K562 (cell line): ENCODE results near the gene PPT2. TPM values are rescaled to one million over a fixed set of nuclear protein-coding genes. Genes with fewer than 3 reads are reported as not detected.

Experiments used
- ATAC-seq: fragments of 200-7000 bp; cut with Tn5 transposase; 3 replicates; pipeline ENCODE4 v1.9.1; 2020; ENCODE audit warnings: moderate library complexity
- BruUV-seq: library from RNA; stranded (reverse); fragments of 400-500 nt; replicated peaks from 2 replicates; lab custom pipeline; 2021; lab: Mats Ljungman, UMichigan
- CTCF ChIA-PET: fragments of 300-600 bp; formaldehyde crosslinking; extraction: SDS; loops from one replicate; lab custom pipeline; 2021; ENCODE audit warnings: low intra/inter-chr PET ratio; lab: Yijun Ruan, JAX
- POLR2A ChIA-PET: fragments of 300-600, 350-650 bp; sonication (Branson Sonifier 250); formaldehyde crosslinking; extraction: SDS; loops from one replicate; lab custom pipeline; 2021; ENCODE audit warnings: antibody characterized with exemption, inconsistent platforms; lab: Yijun Ruan, JAX
- DNase-seq, 4 experiments: peaks; one replicate each; pipeline versions ENCODE4 v3.0.0 to v3.0.0-alpha.2; 2011 to 2018; ENCODE audit warnings: low spot score in 3 of 4, mixed read lengths in 3 of 4; ENCODE audit errors: extremely low read depth in 1 of 4
- FAIRE-seq: peaks from 2 replicates; lab custom pipeline; 2011; peaks lifted over from hg19 to GRCh38; lab: Jason Lieb, UNC
- H2AFZ ChIP-seq: 2 replicates; pipeline ENCODE4 v1.6.0; 2011; ENCODE audit warnings: low read depth, low read length, control low read depth, inconsistent platforms
- H3K27ac ChIP-seq: fragments of 200-600 bp; 3 replicates; pipeline ENCODE4 v1.8.0; 2011; ENCODE audit warnings: low read depth, mild to moderate bottlenecking, control low read depth, inconsistent platforms, low read length, moderate library complexity, mixed read lengths; ENCODE audit errors: extremely low read depth
- H3K27me3 ChIP-seq, 2 experiments: fragments of 300-600 bp in 1 of 2; 2 replicates in 1 of 2; 3 replicates in 1 of 2; pipeline versions ENCODE4 v1.6.0 to v1.8.0; 2011; ENCODE audit warnings: inconsistent platforms in 2 of 2, low read length in 2 of 2, mild to moderate bottlenecking in 1 of 2, mixed read lengths in 1 of 2, moderate library complexity in 1 of 2; ENCODE audit not compliant: control insufficient read depth in 2 of 2, insufficient read depth in 2 of 2
- H3K36me3 ChIP-seq: fragments of 300-600 bp; 3 replicates; pipeline ENCODE4 v1.8.0; 2011; ENCODE audit warnings: mild to moderate bottlenecking, low read length, inconsistent platforms; ENCODE audit not compliant: control insufficient read depth, insufficient read depth
- H3K4me1 ChIP-seq, 2 experiments: fragments of 200-600 bp in 1 of 2; replicated peaks in 1 of 2; 2 replicates in 1 of 2; 3 replicates in 1 of 2; pipeline versions ENCODE4 v1.5.1 to v1.8.0; 2011; ENCODE audit warnings: inconsistent platforms in 2 of 2, low read length in 2 of 2, mild to moderate bottlenecking in 1 of 2, mixed read lengths in 1 of 2, moderate library complexity in 1 of 2; ENCODE audit not compliant: control insufficient read depth in 2 of 2, insufficient read depth in 2 of 2
- H3K4me2 ChIP-seq: 2 replicates; pipeline ENCODE4 v1.6.1; 2011; ENCODE audit warnings: low read length, control low read depth, inconsistent platforms, mixed read lengths; ENCODE audit not compliant: insufficient read depth
- H3K4me3 ChIP-seq: fragments of 200-600 bp; sonication (generic), shearing (Covaris generic); 2 replicates; pipeline ENCODE4 v1.5.1; 2016; ENCODE audit warnings: control low read depth, inconsistent platforms
- H3K79me2 ChIP-seq: fragments of 200-600 bp; 3 replicates; pipeline ENCODE4 v1.8.0; 2011; ENCODE audit warnings: low read length, inconsistent platforms; ENCODE audit not compliant: control insufficient read depth, insufficient read depth
- H3K9ac ChIP-seq, 2 experiments: 2 replicates each; pipeline versions ENCODE4 v1.6.0 to v1.6.1; 2011; ENCODE audit warnings: low read depth in 2 of 2, low read length in 2 of 2, control low read depth in 1 of 2, inconsistent platforms in 1 of 2, mild to moderate bottlenecking in 1 of 2, mixed read lengths in 1 of 2; ENCODE audit not compliant: insufficient read depth in 1 of 2
- H3K9me1 ChIP-seq: one replicate; pipeline ENCODE4 v1.6.0; 2011; ENCODE audit warnings: inconsistent platforms, mild to moderate bottlenecking, low read length, moderate library complexity; ENCODE audit not compliant: control insufficient read depth, insufficient read depth
- H3K9me3 ChIP-seq: replicated peaks from 2 replicates; pipeline ENCODE4 v1.5.1; 2011; ENCODE audit warnings: low read depth, low read length, inconsistent platforms; ENCODE audit not compliant: control insufficient read depth, insufficient read depth
- H4K20me1 ChIP-seq: replicated peaks from 2 replicates; pipeline ENCODE4 v1.6.1; 2011; ENCODE audit warnings: low read length, inconsistent platforms, mixed read lengths; ENCODE audit not compliant: control insufficient read depth, insufficient read depth
- ARID1B ChIP-seq: fragments of 450-650 bp; IDR thresholded peaks from 2 replicates; pipeline ENCODE4 v1.6.1; 2016; ENCODE audit warnings: antibody characterized with exemption, mild to moderate bottlenecking, inconsistent platforms
- HCFC1 ChIP-seq: IDR thresholded peaks from 2 replicates; pipeline ENCODE4 v1.6.1; 2012; ENCODE audit warnings: low read depth, low read length, improper control_type of control experiment
- HNRNPLL ChIP-seq: fragments of 200-400 bp; formaldehyde crosslinking; IDR thresholded peaks from 2 replicates; pipeline ENCODE4 v1.6.1; 2017; ENCODE audit warnings: low read length, low read depth, mild to moderate bottlenecking; ENCODE audit not compliant: poor library complexity, severe bottlenecking
- KHSRP ChIP-seq: fragments of 450-650 bp; IDR thresholded peaks from 2 replicates; pipeline ENCODE4 v1.6.1; 2017
- PHF20 ChIP-seq: fragments of 450-650 bp; IDR thresholded peaks from 2 replicates; pipeline ENCODE4 v1.6.1; 2018; ENCODE audit not compliant: partially characterized antibody
- SUPT5H ChIP-seq: fragments of 450-650 bp; IDR thresholded peaks from 2 replicates; pipeline ENCODE4 v1.6.1; 2016
- TCFL5 ChIP-seq: fragments of 250-450 bp; sonication (Bioruptor Pico); conservative IDR thresholded peaks from 2 replicates; pipeline ENCODE4 v1.6.1; 2021; ENCODE audit warnings: mild to moderate bottlenecking, moderate library complexity, matching md5 sums
- TRIM24 ChIP-seq, 2 experiments: fragments of 450-650 bp; IDR thresholded peaks; 2 replicates each; pipeline ENCODE4 v1.6.1; 2016
- TRIM28 ChIP-seq: fragments of 450-650 bp; IDR thresholded peaks from 2 replicates; pipeline ENCODE4 v1.6.1; 2017
- ZBTB2 ChIP-seq: fragments of 450-650 bp; IDR thresholded peaks from 2 replicates; pipeline ENCODE4 v1.6.1; 2016; ENCODE audit warnings: antibody characterized with exemption
- ZBTB9 ChIP-seq: fragments of 450-650 bp; formaldehyde crosslinking; IDR thresholded peaks from 2 replicates; pipeline ENCODE4 v1.4.0; 2020; ENCODE audit warnings: mild to moderate bottlenecking, moderate library complexity
- ZFX ChIP-seq: sonication (generic); formaldehyde crosslinking; IDR thresholded peaks from 2 replicates; pipeline ENCODE4 v1.8.0; 2022; ENCODE audit warnings: mild to moderate bottlenecking, missing genetic modification reagents, moderate library complexity
- ZNF311 ChIP-seq: fragments of 250-450 bp; sonication (Bioruptor Pico); IDR thresholded peaks from 2 replicates; pipeline ENCODE4 v1.4.0; 2020; ENCODE audit warnings: mild to moderate bottlenecking, moderate library complexity
- ZNF644 ChIP-seq: fragments of 200-800 bp; sonication (Bioruptor generic); IDR thresholded peaks from 2 replicates; pipeline ENCODE4 v1.6.1; 2016; ENCODE audit warnings: low read depth, missing genetic modification characterization, missing compliant biosample characterization
- ZNF780A ChIP-seq: fragments of 250-450 bp; sonication (Bioruptor Pico); IDR thresholded peaks from 2 replicates; pipeline ENCODE4 v1.5.0; 2021; ENCODE audit warnings: mild to moderate bottlenecking
- WGBS: fragments of 100-300 bp; shearing (Covaris generic); methylation state at CpG from one replicate; pipeline ENCODE4 v1.1.6; 2016; ENCODE audit warnings: low coverage, mixed read lengths; ENCODE audit not compliant: insufficient coverage; ENCODE audit errors: missing lambda C conversion rate; 5-methylcytosine and 5-hydroxymethylcytosine counted together
- in situ Hi-C: fragments of 300-500 bp; cut with MboI; formaldehyde crosslinking; loops from 4 replicates; pipeline ENCODE4 v1.15.0; 2018; ENCODE audit warnings: inconsistent platforms, mixed read lengths
- intact Hi-C: fragments of 100-400 bp; cut with micrococcal nuclease; formaldehyde crosslinking; loops from 2 replicates; pipeline ENCODE4 v1.14.2; 2022
- polyA plus RNA-seq, 8 experiments: library from polyadenylated mRNA; depleted of rRNA in 4 of 8; stranded (reverse) in 5 of 8; unstranded in 3 of 8; fragments of >200 nt; fragmentation: Nextera tagmentation in 2 of 8; fragmentation: Illumina TruSeq in 1 of 8; extraction: Ambion mirVana in 2 of 8; extraction: Trizol in 1 of 8; gene quantifications; 2 replicates each; pipeline versions ENCODE4 v1.2.1 to v1.2.3, GENCODE V29; 2011 to 2014; ENCODE audit warnings: inconsistent platforms in 1 of 8, missing spikeins in 1 of 8
- total RNA-seq, 7 experiments: library from RNA; depleted of rRNA in 6 of 7; stranded (reverse); fragments of >200 nt in 6 of 7; fragmentation: Illumina TruSeq in 2 of 7; extraction: Trizol in 2 of 7; gene quantifications; 2 replicates each; pipeline versions ENCODE4 v1.2.1 to v1.2.3, GENCODE V29; 2011 to 2021; ENCODE audit warnings: low replicate concordance in 1 of 7
- TF ChIP-seq, protein P1 (sequence below): fragments of 250-450 bp; sonication (Bioruptor Pico); IDR thresholded peaks from 2 replicates; pipeline ENCODE4 v1.5.0; 2021
- TF ChIP-seq, protein P2 (sequence below), 3 experiments: IDR thresholded peaks in 2 of 3; conservative IDR thresholded peaks in 1 of 3; 2 replicates each; pipeline ENCODE4 v1.5.1; 2011 to 2012; ENCODE audit warnings: low read length in 3 of 3, mild to moderate bottlenecking in 3 of 3, control low read depth in 2 of 3, improper control_type of control experiment in 1 of 3, inconsistent platforms in 1 of 3, low read depth in 1 of 3, mixed read lengths in 1 of 3, moderate library complexity in 1 of 3; ENCODE audit not compliant: insufficient read depth in 2 of 3
- TF ChIP-seq, protein P3 (sequence below): fragments of 250-450 bp; sonication (Bioruptor Pico); IDR thresholded peaks from 2 replicates; pipeline ENCODE4 v1.8.0; 2021; ENCODE audit warnings: moderate library complexity, mild to moderate bottlenecking, inconsistent platforms

PPT2 gene
- total and polyA plus RNA-seq, 9 of the 15 experiments (the other 6 are each of a cell fraction or from before 2014, with no cell fraction given) = 27.4 to 98.8 (median 69.9) TPM

DNA sequence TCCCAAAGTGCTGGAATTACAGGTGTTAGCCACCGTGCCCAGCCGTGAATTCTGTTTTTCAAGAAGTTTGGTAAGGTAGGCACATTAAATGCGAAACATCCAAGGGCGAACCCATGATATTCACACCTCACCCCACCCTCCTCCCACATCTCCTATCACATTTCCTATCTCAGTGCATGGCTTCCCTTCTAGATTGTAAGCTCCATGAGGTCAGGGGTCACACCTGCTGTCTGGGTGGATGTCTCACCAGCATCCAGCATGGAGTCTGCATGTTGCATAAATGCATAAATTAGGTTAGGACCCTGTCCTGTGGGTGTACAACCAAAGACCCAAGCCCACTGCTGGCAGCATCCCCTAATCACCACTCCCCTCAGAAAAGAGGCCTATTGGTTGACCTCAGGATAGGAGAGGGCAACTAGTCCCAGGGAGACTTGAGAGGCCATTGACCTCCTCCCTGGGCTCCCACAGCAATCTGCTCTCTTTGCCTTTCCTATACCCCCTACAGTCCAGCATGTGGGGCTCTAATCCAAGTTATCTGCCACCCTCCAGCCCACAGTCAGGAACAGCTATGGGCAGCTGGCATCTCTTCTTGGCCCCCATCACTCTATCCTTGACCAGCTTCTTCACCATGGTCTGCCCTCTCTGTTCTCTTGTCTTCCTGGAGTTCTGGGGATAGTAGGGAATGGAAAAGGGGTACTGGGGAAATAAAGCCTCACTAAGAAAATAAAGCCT lies 6.4 kb upstream of the PPT2 start:
- intact Hi-C loops = no loop called here
- no peak for ATAC-seq
- H4K20me1 ChIP-seq = no peaks in the 10 kb centered on the region
- TF ChIP-seq TRIM28 (peak; percentile 46; the same call in 1 of the 2 replicates), PHF20 (no peak), TCFL5 (no peak), ZFX (no peak), ZNF780A (CRISPR knock-in tag) (no peak), ARID1B (no peak), ZNF311 (CRISPR knock-in tag) (no peak), HNRNPLL (no peak), ZBTB2 (no peak), ZNF644 (tag) (no peak), TRIM24 (IDR thresholded peaks at IDR 0.05) (0 out of 4 replicates have a peak, but pooled peaks of 1 of the 2 experiments have one; percentile 50), ZBTB9 (CRISPR knock-in tag) (no peak), KHSRP (no peak), SUPT5H (no peak), HCFC1 (no peak)
- TF ChIP-seq, protein P1, sequence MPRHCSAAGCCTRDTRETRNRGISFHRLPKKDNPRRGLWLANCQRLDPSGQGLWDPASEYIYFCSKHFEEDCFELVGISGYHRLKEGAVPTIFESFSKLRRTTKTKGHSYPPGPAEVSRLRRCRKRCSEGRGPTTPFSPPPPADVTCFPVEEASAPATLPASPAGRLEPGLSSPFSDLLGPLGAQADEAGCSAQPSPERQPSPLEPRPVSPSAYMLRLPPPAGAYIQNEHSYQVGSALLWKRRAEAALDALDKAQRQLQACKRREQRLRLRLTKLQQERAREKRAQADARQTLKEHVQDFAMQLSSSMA (CRISPR knock-in tag) = no peak
- TF ChIP-seq, protein P2, sequence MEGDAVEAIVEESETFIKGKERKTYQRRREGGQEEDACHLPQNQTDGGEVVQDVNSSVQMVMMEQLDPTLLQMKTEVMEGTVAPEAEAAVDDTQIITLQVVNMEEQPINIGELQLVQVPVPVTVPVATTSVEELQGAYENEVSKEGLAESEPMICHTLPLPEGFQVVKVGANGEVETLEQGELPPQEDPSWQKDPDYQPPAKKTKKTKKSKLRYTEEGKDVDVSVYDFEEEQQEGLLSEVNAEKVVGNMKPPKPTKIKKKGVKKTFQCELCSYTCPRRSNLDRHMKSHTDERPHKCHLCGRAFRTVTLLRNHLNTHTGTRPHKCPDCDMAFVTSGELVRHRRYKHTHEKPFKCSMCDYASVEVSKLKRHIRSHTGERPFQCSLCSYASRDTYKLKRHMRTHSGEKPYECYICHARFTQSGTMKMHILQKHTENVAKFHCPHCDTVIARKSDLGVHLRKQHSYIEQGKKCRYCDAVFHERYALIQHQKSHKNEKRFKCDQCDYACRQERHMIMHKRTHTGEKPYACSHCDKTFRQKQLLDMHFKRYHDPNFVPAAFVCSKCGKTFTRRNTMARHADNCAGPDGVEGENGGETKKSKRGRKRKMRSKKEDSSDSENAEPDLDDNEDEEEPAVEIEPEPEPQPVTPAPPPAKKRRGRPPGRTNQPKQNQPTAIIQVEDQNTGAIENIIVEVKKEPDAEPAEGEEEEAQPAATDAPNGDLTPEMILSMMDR (IDR thresholded peaks at IDR 0.05 in 2 of 3, conservative IDR thresholded peaks at IDR 0.05 in 1 of 3; ENCODE audit: insufficient read depth in 2 of 3, low read depth in 1 of 3, low read length in 3 of 3) = peak in 2 of 3 experiments; percentile 8 to 19; a peak in 1 of 6 replicates
- TF ChIP-seq, protein P3, sequence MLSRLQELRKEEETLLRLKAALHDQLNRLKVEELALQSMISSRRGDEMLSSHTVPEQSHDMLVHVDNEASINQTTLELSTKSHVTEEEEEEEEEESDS (CRISPR knock-in tag) = no peak

More for the DNA sequence above, 6.4 kb upstream of the PPT2 start:
- BruUV-seq = no TSS peak
- Histone ChIP-seq H3K4me3 (no peak overlapping the region), H3K9ac (no peak overlapping the region), H3K4me2 (no peak overlapping the region), H3K36me3 (no peaks in the 10 kb centered on the region), H3K4me1 (peaks cover 16 to 30% of the 10 kb centered on the region in 2 experiments), H2AFZ (no peak overlapping the region), H3K9me1 (no peaks in the 10 kb centered on the region), H3K27ac (no peak overlapping the region), H3K27me3 (no peaks in the 10 kb centered on the region), H3K9me3 (no peaks in the 10 kb centered on the region), H3K79me2 (peaks cover 5% of the 10 kb centered on the region; the same call in 1 of the 3 replicates)
- FAIRE-seq (peak; percentile 11), DNase-seq (no peak)
- WGBS = 92% methylated on average over 4 of the region's 4 CpGs
- in situ Hi-C loops = no loop called here
- POLR2A ChIA-PET = interaction anchor here (2.0 kb wide), 1 partner anchor 9 kb away, joined by 11 read pairs; no protein-coding TSS in a partner anchor
- CTCF ChIA-PET = no interaction called here
